Type B pancreatic cell (in vitro differentiated cells): ENCODE data around the gene SV2C. TPM values are rescaled to one million over a fixed set of nuclear protein-coding genes. Genes with fewer than 3 reads are reported as not detected.

Source experiments
- DNase-seq: peaks from one replicate; pipeline ENCODE4 v3.0.0; 2021; ENCODE audit warnings: mixed read lengths; ENCODE audit not compliant: unreplicated experiment; ENCODE audit errors: extremely low spot score
- H3K27ac Mint-ChIP-seq: 2 replicates; pipeline ENCODE4 v1.8.0; 2021; ENCODE audit warnings: mild to moderate bottlenecking, mixed read lengths
- H3K27me3 Mint-ChIP-seq: 2 replicates; pipeline ENCODE4 v1.8.0; 2021; ENCODE audit warnings: mixed read lengths
- H3K36me3 Mint-ChIP-seq: 2 replicates; pipeline ENCODE4 v1.8.0; 2021; ENCODE audit warnings: mixed read lengths
- H3K4me1 Mint-ChIP-seq: one replicate; pipeline ENCODE4 v1.8.0; 2021; ENCODE audit warnings: mixed read lengths; ENCODE audit not compliant: unreplicated experiment
- H3K4me3 Mint-ChIP-seq: 2 replicates; pipeline ENCODE4 v1.8.0; 2021; ENCODE audit warnings: mild to moderate bottlenecking, mixed read lengths
- H3K9me3 Mint-ChIP-seq: 2 replicates; pipeline ENCODE4 v1.8.0; 2021; ENCODE audit warnings: mixed read lengths
- CTCF ChIP-seq: fragments of 200-600 bp; sonication (generic); conservative IDR thresholded peaks from 2 replicates; pipeline ENCODE4 v1.5.0; 2021; ENCODE audit warnings: antibody characterized with exemption, mild to moderate bottlenecking
- total RNA-seq: library from RNA; stranded (reverse); gene quantifications from 2 replicates; pipeline ENCODE4 v1.2.1, GENCODE V29; 2021; ENCODE audit warnings: low replicate concordance

The SV2C gene
- total RNA-seq, 1 donor from 2014 or later = 6.9 TPM

GRCh38 chr5:76337953-76338451 lies 254.8 kb downstream of the SV2C start:
- Mint-ChIP-seq H3K36me3 (peaks cover 3% of the 10 kb centered on the region), H3K9me3 (no peaks in the 10 kb centered on the region), H3K4me3 (no peak overlapping the region), H3K27ac (peak overlapping the region; percentile 48), H3K4me1 (peaks cover 11% of the 10 kb centered on the region), H3K27me3 (no peaks in the 10 kb centered on the region)
- TF ChIP-seq CTCF = peak; percentile 65
- DNase-seq = no peak

- Mint-ChIP-seq H3K4me1 (peaks cover 11% of the 10 kb centered on the region), H3K27ac (no peak overlapping the region), H3K27me3 (no peaks in the 10 kb centered on the region), H3K4me3 (no peak overlapping the region), H3K9me3 (no peaks in the 10 kb centered on the region), H3K36me3 (peaks cover 3% of the 10 kb centered on the region)
- DNase-seq = no peak
- TF ChIP-seq CTCF = no peak
These were observed 256.7 kb downstream of the SV2C start for GRCh38 chr5:76339919-76340318.

- Mint-ChIP-seq H3K9me3 (no peaks in the 10 kb centered on the region), H3K36me3 (no peaks in the 10 kb centered on the region), H3K27me3 (no peaks in the 10 kb centered on the region), H3K4me1 (peaks cover 11% of the 10 kb centered on the region), H3K4me3 (no peak overlapping the region), H3K27ac (no peak overlapping the region)
- no peak for TF ChIP-seq CTCF
- no peak for DNase-seq
These were observed 258.6 kb downstream of the SV2C start for GRCh38 chr5:76341651-76342334.

GRCh38 chr5:76342474-76342873 lies 259.3 kb downstream of the SV2C start:
- no peak for DNase-seq
- H3K9me3 Mint-ChIP-seq = no peaks in the 10 kb centered on the region
- H3K4me3 Mint-ChIP-seq = no peak overlapping the region
- H3K27ac Mint-ChIP-seq = no peak overlapping the region
- H3K4me1 Mint-ChIP-seq = peaks cover 11% of the 10 kb centered on the region
- no peaks in the 10 kb centered on the region for H3K27me3 Mint-ChIP-seq
- no peak for TF ChIP-seq CTCF
- no peaks in the 10 kb centered on the region for H3K36me3 Mint-ChIP-seq

- Mint-ChIP-seq H3K4me1 (peaks cover 10% of the 10 kb centered on the region), H3K4me3 (no peak overlapping the region), H3K27me3 (no peaks in the 10 kb centered on the region), H3K9me3 (no peaks in the 10 kb centered on the region), H3K36me3 (no peaks in the 10 kb centered on the region), H3K27ac (no peak overlapping the region)
- no peak for TF ChIP-seq CTCF
- DNase-seq = no peak
These were observed 262.4 kb downstream of the SV2C start for GRCh38 chr5:76345582-76345981.
